ENCODE measurements around the gene TMEM245.

TMEM245 gene

GRCh38 chr9:109119439-109120203 is at the start of gene TMEM245:
Gene TMEM245 (minus strand): TSS chr9:109119947. CDS start chr9:109119913, 34 bp downstream.
- peak; percentile 83 for DNase-seq

- no peak for DNase-seq
These were observed 48.4 kb upstream of the TMEM245 start for GRCh38 chr9:109168170-109168569.

DNA sequence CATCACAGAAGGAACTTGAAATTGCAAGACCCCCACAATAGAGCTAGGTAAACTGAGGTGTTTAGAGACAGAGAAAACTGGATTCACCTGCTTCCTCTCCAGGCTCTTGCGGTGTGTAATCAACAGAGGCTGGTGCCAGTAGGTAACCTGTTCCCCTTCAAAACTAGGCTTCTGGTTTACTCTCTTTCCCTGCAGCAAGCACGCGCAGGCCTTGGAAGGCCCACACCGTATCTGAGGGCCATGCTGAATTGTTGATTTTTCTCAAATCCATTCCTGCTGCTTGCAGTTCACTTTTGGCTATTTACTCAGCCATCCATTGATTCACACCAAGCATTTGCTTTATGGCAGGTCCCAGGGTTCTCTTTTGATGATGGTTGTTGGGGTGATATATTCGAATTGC is 48.0 kb upstream of the TMEM245 start:
- DNase-seq = no peak

- no peak for DNase-seq
These were observed 47.2 kb upstream of the TMEM245 start, which contains the start of gene FRRS1L for GRCh38 chr9:109166771-109167601. Gene FRRS1L (minus strand): TSS chr9:109167249. CDS start chr9:109167138, 111 bp downstream.

- DNase-seq = no peak
These were observed 46.5 kb upstream of the TMEM245 start for GRCh38 chr9:109166171-109166770.

- no peak for DNase-seq
These were observed 44.3 kb upstream of the TMEM245 start for GRCh38 chr9:109164042-109164441.

DNA sequence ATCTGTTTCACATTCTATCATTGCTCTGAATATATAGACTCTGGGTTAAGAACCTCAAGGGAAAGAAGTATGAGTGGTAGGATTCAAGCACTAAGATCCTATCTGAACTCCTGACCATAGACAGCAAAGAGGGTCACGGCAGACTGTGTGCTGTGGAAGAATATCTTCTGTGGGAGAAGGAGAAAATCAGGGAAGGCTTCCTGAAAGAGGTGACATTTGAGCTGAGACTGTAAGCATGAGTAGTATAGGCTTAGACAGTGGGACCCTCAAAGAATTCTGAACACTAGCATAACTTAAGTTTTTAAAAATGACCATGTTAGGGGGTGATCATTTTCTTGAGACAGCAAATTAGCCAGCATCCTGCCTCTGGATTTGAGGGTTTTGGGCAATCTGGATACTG is 43.4 kb upstream of the TMEM245 start:
- no peak for DNase-seq

GRCh38 chr9:109162677-109163076 is 42.9 kb upstream of the TMEM245 start:
- DNase-seq = no peak

GRCh38 chr9:109161471-109161870 is 41.7 kb upstream of the TMEM245 start:
- DNase-seq = no peak

GRCh38 chr9:109159583-109159982 is 39.8 kb upstream of the TMEM245 start:
- DNase-seq = no peak

DNA sequence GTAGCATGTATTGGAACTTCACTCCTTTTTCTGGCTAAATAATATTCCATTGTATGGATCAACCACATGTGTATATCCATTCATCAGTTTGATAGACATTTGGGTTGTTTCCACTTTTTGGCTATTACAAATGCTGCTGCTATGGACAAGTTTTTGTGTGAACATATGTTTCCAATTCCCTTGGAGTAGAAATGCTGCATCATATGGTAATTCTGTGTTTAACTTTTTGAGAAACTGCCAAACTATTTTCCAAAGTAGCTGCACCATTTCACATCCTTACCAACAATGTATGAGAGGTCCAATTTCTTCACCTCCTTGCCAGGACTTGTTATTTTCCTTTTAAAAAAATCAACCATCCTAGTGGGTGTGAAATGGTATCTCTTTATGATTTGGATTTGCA is 38.9 kb upstream of the TMEM245 start:
- no peak for DNase-seq

DNA sequence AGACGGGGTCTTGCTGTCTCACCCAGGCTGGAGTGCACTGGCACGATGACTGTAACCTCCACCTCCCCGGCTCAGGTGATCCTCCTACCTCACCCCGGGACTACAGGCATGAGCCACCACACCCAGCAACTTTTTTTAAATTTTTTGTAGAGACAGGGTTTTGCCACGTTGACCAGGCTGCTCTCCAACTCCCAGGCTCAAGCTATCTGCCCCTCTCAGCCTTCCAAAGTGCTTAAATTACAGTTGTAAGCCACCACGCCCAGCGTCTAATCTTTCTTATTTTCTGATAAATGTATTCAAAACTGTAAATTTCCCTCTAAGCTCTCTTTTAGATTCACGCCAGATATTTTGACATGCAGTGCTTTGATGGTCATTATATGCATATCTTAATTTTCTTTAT is 37.0 kb upstream of the TMEM245 start:
- DNase-seq = no peak

DNA sequence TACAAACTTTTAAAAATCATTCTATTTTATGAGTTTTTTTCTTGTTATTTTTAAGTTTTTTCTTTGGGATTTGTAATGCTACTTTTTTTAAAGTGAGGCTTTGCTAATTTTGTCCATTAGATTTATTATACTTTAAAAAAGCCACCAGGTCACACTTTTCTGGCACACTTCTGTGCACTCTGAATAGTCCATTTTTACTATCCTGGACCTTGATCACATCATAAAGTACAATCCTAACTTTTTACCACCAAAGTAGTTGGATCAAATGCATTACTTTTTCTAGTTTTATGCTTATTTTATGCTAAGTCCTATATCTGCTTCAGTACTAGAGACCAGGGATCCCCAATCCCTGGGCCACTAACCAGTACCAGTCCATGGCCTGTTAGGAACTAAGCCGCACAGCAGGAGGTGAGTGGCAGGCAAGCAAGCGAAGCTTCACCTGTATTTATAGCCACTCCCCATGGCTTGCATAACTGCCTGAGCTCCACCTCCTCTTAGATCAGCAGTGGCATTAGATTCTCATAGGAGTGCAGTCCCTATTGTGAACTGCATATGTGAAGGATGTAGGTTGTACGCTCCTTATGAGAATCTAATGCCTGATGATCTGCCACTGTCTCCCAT is 31.3 kb upstream of the TMEM245 start:
- DNase-seq = no peak

- DNase-seq = no peak
These were observed 30.0 kb upstream of the TMEM245 start for GRCh38 chr9:109149722-109150121.

GRCh38 chr9:109149089-109149488 is 29.3 kb upstream of the TMEM245 start:
- no peak for DNase-seq

DNA sequence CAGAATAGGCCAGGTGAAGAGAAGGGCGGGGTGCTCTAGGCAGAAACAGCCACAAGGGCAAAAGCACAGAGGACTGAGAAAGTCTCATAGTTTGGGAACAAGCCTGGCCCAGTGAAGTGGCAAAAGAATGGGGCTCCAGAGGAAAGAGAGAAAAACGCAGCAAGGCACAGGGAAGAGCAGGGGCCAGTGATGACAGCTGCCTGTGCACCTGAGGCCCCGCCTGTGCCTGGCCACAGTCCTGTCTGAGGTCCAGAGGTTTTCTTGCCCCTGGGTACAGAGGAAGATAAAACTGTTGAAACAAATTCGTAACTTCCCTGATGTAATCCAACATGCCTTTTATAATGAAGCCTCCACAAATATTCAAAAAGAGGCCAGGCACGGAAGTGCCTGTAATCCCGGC is 25.3 kb upstream of the TMEM245 start:
- no peak for DNase-seq

DNA sequence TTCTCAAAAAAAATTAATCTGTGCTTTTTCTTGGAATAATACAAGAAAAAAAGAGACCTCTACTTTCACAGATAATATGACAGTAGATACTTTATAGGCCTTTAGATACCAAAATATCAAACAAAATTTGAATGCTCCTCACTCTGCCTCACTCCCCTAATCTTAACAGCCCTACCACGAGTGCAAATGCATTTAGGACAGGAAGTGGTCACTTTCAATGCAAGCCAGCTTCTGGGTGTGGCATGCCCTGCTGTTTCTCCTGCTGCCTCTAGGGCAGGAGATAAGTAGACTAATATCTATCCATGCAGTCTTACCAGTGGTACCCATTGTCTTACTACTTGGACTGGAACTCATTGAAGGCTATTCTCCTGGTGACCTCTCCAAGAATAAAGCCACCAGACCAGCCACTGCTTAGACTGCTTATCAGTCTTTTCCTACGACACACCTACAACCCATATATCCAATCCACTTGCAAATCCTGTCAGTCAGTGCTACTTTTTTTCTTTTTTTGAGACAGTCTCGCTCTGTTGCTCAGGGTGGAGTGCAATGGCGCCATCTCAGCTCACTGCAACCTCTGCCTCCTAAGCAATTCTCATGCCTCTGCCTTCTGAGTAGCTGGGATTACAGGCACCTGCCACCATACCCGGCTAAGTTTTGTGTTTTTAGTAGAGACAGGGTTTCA is 24.3 kb upstream of the TMEM245 start:
- DNase-seq = no peak

DNA sequence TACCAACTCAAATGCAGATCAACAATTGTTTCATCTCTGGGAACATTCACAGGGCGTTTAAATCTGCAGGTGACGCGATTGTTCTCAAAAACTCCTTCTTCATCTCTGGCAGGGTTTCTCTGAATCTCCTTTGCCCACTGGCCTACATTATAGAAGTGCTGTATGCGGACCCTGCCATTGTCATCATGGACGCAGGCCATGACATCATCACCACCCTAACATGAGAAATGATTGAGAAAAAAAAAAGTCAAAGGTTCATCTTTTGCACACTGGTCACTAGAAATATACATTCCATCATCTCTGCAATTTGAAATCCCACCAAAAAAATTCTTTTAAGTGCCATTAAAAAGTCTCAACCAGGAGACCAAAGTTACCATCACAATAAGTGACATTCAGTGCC is 21.6 kb upstream of the TMEM245 start:
- DNase-seq = no peak

- no peak for DNase-seq
These were observed 20.1 kb upstream of the TMEM245 start for GRCh38 chr9:109139851-109140250.

DNA sequence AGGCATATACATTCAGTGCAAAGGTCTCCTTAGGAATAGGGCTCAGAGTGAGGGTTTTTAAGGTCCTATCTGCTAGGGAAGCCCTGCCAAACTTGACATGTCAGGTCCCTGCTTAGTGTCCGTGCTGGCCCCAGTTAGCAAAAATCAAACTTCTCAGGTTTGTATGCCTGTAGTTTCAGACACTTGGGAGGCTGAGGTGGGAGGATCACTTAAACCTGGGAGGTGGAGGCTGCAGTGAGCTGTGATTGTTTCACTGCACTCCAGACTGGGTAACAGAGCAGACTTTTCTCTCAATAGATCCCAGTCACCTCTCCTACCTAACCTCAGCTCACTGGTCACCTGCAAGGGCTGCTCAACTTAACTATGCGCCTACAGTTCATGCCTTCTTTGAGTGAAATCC is 18.7 kb upstream of the TMEM245 start:
- DNase-seq = no peak

DNA sequence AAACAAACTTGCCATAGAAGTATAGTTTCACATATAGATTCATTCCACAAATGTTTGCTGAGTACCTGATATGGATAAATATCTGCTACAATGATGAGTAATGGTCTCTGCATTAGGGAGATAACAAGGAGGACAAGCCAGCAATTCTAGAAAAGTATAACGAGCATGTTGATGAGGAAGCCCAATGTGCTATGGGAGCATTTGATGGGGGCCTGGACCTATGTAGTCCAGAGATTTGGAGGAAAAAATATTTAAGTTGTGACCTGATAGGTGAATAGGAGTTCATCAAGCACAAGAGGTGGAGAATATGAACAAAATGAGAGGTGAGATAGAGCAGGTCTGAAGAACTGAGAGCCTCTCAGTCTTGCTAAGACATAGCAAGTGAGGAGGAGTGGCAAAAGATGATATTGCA is 14.4 kb upstream of the TMEM245 start:
- DNase-seq = no peak

DNA sequence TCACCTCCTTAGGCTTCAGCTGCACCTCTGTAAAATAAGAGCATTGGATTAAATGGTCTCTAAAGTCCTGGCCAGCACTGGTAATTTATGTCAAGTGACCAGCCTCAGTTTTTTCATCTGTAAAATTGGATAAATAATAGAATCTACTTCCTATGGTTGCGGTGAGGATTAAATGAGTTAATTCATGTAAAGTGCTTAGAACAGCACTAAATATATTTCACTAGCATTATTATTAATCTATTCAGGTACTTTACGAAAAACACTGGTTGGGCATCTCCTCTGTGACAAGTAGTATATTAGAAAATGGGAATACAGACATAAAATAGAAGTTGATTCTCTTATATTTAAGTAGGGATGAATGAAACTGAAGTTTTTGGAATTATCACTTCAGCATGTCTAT is 13.8 kb upstream of the TMEM245 start:
- DNase-seq = no peak

- no peak for DNase-seq
These were observed 12.8 kb upstream of the TMEM245 start for GRCh38 chr9:109132567-109133021.
